ENCODE data around the gene MINDY3. TPM values are rescaled to one million over a fixed set of nuclear protein-coding genes. Genes with fewer than 3 reads are reported as not detected.
"Not testable (repeated sequence)": the region's sequence is repeated elsewhere in the genome, so short reads cannot be mapped to it uniquely, and the experiment has no call there.

The MINDY3 gene
- total RNA-seq, 2 donors from 2014 or later: 14.4 to 15.9 TPM

GRCh38 chr10:15863733-15864132 lies 3.4 kb upstream of the MINDY3 start:
- no peak for ATAC-seq
- Mint-ChIP-seq H3K27ac (no peak overlapping the region), H3K36me3 (peaks cover 19% of the 10 kb centered on the region in 2 donors), H3K9me3 (peaks cover 3 to 5% of the 10 kb centered on the region in 2 donors)
- no peak for DNase-seq (ENCODE audit: low spot score in 2 of 2)

GRCh38 chr10:15863323-15863722 lies 3.0 kb upstream of the MINDY3 start:
- peaks cover 3 to 5% of the 10 kb centered on the region in 2 donors for H3K9me3 Mint-ChIP-seq

GRCh38 chr10:15860692-15861201 lies 440 bp upstream of the MINDY3 start:
- Mint-ChIP-seq H3K27ac (peak overlapping the region; percentile 94 to 97), H3K36me3 (peaks cover 15 to 24% of the 10 kb centered on the region in 2 donors), H3K9me3 (peaks cover 3 to 5% of the 10 kb centered on the region in 2 donors)
- DNase-seq (ENCODE audit: low spot score in 2 of 2) (no peak), ATAC-seq (no peak)

More at GRCh38 chr10:15863323-15863722, 3.0 kb upstream of the MINDY3 start:
- Mint-ChIP-seq H3K36me3 (peaks cover 19% of the 10 kb centered on the region in 2 donors), H3K27ac (no peak overlapping the region)
- ATAC-seq (no peak), DNase-seq (ENCODE audit: low spot score in 2 of 2) (no peak)

GRCh38 chr10:15859509-15859905 lies 800 bp downstream of the MINDY3 start:
- Mint-ChIP-seq H3K36me3 (peaks cover 20 to 27% of the 10 kb centered on the region in 2 donors), H3K9me3 (peaks cover 3 to 5% of the 10 kb centered on the region in 2 donors), H3K27ac (peak overlapping the region; percentile 94 to 97)
- DNase-seq (ENCODE audit: low spot score in 2 of 2): no peak
- no peak for ATAC-seq

- Mint-ChIP-seq H3K27ac (no peak overlapping the region), H3K36me3 (peaks cover 26 to 31% of the 10 kb centered on the region in 2 donors), H3K9me3 (peaks cover 3 to 5% of the 10 kb centered on the region in 2 donors)
- no peak for DNase-seq (ENCODE audit: low spot score in 2 of 2)
- no peak for ATAC-seq
Measured at GRCh38 chr10:15858861-15859281, 1.4 kb downstream of the MINDY3 start.

GRCh38 chr10:15857107-15857575 lies 3.2 kb downstream of the MINDY3 start:
- DNase-seq (ENCODE audit: low spot score in 2 of 2): no peak
- no peak for ATAC-seq
- Mint-ChIP-seq H3K27ac (no peak overlapping the region), H3K36me3 (peaks cover 29 to 39% of the 10 kb centered on the region in 2 donors), H3K9me3 (peaks cover 5 to 7% of the 10 kb centered on the region in 2 donors)

- no peak overlapping the region for H3K27ac Mint-ChIP-seq
- H3K36me3 Mint-ChIP-seq: peaks cover 36 to 41% of the 10 kb centered on the region in 2 donors
- DNase-seq (ENCODE audit: low spot score in 2 of 2) (no peak), ATAC-seq (no peak)
- peaks cover 9% of the 10 kb centered on the region in 2 donors for H3K9me3 Mint-ChIP-seq
Measured at GRCh38 chr10:15856328-15857015, 3.8 kb downstream of the MINDY3 start.

GRCh38 chr10:15853800-15854199 lies 6.5 kb downstream of the MINDY3 start:
- DNase-seq (ENCODE audit: low spot score in 2 of 2) (no peak), ATAC-seq (no peak)
- peaks cover 17% of the 10 kb centered on the region in 2 donors for H3K9me3 Mint-ChIP-seq
- H3K36me3 Mint-ChIP-seq: peaks cover 31 to 37% of the 10 kb centered on the region in 2 donors
- no peak overlapping the region for H3K27ac Mint-ChIP-seq

- Mint-ChIP-seq H3K36me3 (peaks cover 31 to 37% of the 10 kb centered on the region in 2 donors), H3K27ac (no peak overlapping the region), H3K9me3 (peaks cover 17% of the 10 kb centered on the region in 2 donors)
- ATAC-seq (no peak), DNase-seq (ENCODE audit: low spot score in 2 of 2) (no peak)
Measured at GRCh38 chr10:15852111-15852557, 8.2 kb downstream of the MINDY3 start.

GRCh38 chr10:15850337-15850978 lies 9.8 kb downstream of the MINDY3 start:
- not testable (repeated sequence) for H3K27ac Mint-ChIP-seq; ATAC-seq; DNase-seq (ENCODE audit: low spot score in 2 of 2)
- Mint-ChIP-seq H3K9me3 (peaks cover 17% of the 10 kb centered on the region in 2 donors), H3K36me3 (peaks cover 31 to 32% of the 10 kb centered on the region in 2 donors)

GRCh38 chr10:15849316-15849715 lies 11.0 kb downstream of the MINDY3 start:
- no peak for DNase-seq (ENCODE audit: low spot score in 2 of 2)
- H3K9me3 Mint-ChIP-seq: peaks cover 17% of the 10 kb centered on the region in 2 donors
- ATAC-seq: no peak
- no peak overlapping the region for H3K27ac Mint-ChIP-seq
- H3K36me3 Mint-ChIP-seq: peaks cover 24 to 28% of the 10 kb centered on the region in 2 donors

GRCh38 chr10:15847481-15847880 lies 12.8 kb downstream of the MINDY3 start:
- DNase-seq (ENCODE audit: low spot score in 2 of 2) (no peak), ATAC-seq (no peak)
- peaks cover 20% of the 10 kb centered on the region in 2 donors for H3K36me3 Mint-ChIP-seq
- H3K9me3 Mint-ChIP-seq: peaks cover 17% of the 10 kb centered on the region in 2 donors
- H3K27ac Mint-ChIP-seq: no peak overlapping the region

GRCh38 chr10:15844517-15844916 lies 15.8 kb downstream of the MINDY3 start:
- Mint-ChIP-seq H3K9me3 (no peaks in the 10 kb centered on the region), H3K36me3 (no peaks in the 10 kb centered on the region), H3K27ac (no peak overlapping the region)
- ATAC-seq (no peak), DNase-seq (ENCODE audit: low spot score in 2 of 2) (no peak)

GRCh38 chr10:15843695-15844094 lies 16.6 kb downstream of the MINDY3 start:
- ATAC-seq (no peak), DNase-seq (ENCODE audit: low spot score in 2 of 2) (no peak)
- H3K9me3 Mint-ChIP-seq: no peaks in the 10 kb centered on the region
- no peaks in the 10 kb centered on the region for H3K36me3 Mint-ChIP-seq
- H3K27ac Mint-ChIP-seq: no peak overlapping the region

GRCh38 chr10:15842556-15843169 lies 17.6 kb downstream of the MINDY3 start:
- Mint-ChIP-seq H3K27ac (no peak overlapping the region), H3K9me3 (no peaks in the 10 kb centered on the region), H3K36me3 (no peaks in the 10 kb centered on the region)
- ATAC-seq (no peak), DNase-seq (ENCODE audit: low spot score in 2 of 2) (no peak)

- Mint-ChIP-seq H3K27ac (no peak overlapping the region), H3K9me3 (no peaks in the 10 kb centered on the region), H3K36me3 (no peaks in the 10 kb centered on the region)
- ATAC-seq (no peak), DNase-seq (ENCODE audit: low spot score in 2 of 2) (no peak)
Measured at GRCh38 chr10:15841696-15842095, 18.6 kb downstream of the MINDY3 start.

- ATAC-seq: peak in 1 of 2 donors; percentile 60
- Mint-ChIP-seq H3K27ac (no peak overlapping the region), H3K9me3 (no peaks in the 10 kb centered on the region), H3K36me3 (peaks cover 0 to 10% of the 10 kb centered on the region in 2 donors)
- DNase-seq (ENCODE audit: low spot score in 2 of 2): no peak
Measured at GRCh38 chr10:15836807-15837206, 23.5 kb downstream of the MINDY3 start.

All from activated naive CD4-positive, alpha-beta T cell treated with anti-CD3 and anti-CD28 coated beads, Interleukin-2, amount 50 U/mL, for 72 hours (primary cell).